IPS-15b (cell line): Measurements from ENCODE around the gene WBP1L.
"Not testable (repeated sequence)": the region's sequence is repeated elsewhere in the genome, so short reads cannot be mapped to it uniquely, and the experiment has no call there.

ENCODE experiments used
- H3K27me3 ChIP-seq: one replicate; pipeline ENCODE4 v1.6.1; 2013; ENCODE audit warnings: low read length; ENCODE audit not compliant: control insufficient read depth, insufficient read depth
- H3K36me3 ChIP-seq: one replicate; pipeline ENCODE4 v1.6.1; 2013; ENCODE audit warnings: low read length; ENCODE audit not compliant: control insufficient read depth, insufficient read depth
- H3K4me1 ChIP-seq: one replicate; pipeline ENCODE4 v1.6.1; 2013; ENCODE audit warnings: mild to moderate bottlenecking, low read length; ENCODE audit not compliant: control insufficient read depth, insufficient read depth
- H3K4me3 ChIP-seq: one replicate; pipeline ENCODE4 v1.5.1; 2013; ENCODE audit warnings: low read depth, low read length
- H3K9ac ChIP-seq: one replicate; pipeline ENCODE4 v1.6.1; 2013; ENCODE audit warnings: low read depth, mild to moderate bottlenecking, low read length
- H3K9me3 ChIP-seq: one replicate; pipeline ENCODE4 v1.6.1; 2013; ENCODE audit warnings: mild to moderate bottlenecking, low read length; ENCODE audit not compliant: control insufficient read depth, insufficient read depth

Gene WBP1L

DNA sequence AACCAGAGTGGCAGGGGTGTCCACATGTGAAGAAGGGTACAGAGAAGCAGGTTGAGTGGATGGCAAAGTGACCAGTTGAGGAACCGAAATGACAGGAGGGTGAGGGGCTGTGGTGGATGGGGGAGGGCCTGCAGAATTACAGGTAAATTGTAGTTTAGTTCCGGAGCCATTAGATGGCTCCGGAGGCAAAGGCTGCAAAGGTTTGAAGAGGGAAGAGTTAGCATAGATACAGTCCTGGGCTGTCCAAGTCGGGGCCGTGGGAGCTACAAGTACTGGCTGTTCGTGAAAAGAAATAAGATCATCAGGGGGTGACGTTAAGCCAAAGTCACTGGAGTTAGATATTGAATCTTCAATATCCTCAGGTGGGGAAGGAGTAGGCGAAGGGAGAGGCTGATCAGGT, 99.4 kb downstream of the WBP1L start:
- H3K4me3 ChIP-seq, H3K4me1 ChIP-seq, H3K36me3 ChIP-seq, H3K27me3 ChIP-seq, H3K9ac ChIP-seq, H3K9me3 ChIP-seq: not testable (repeated sequence)

- not testable (repeated sequence) for H3K36me3 ChIP-seq, H3K9me3 ChIP-seq, H3K4me1 ChIP-seq, H3K4me3 ChIP-seq, H3K27me3 ChIP-seq, H3K9ac ChIP-seq
Measured at GRCh38 chr10:102844190-102844776, 100.5 kb downstream of the WBP1L start.

GRCh38 chr10:102845352-102845902, 101.7 kb downstream of the WBP1L start:
- H3K9ac ChIP-seq: no peak overlapping the region
- no peaks in the 10 kb centered on the region for H3K27me3 ChIP-seq
- no peaks in the 10 kb centered on the region for H3K9me3 ChIP-seq
- no peaks in the 10 kb centered on the region for H3K36me3 ChIP-seq
- H3K4me3 ChIP-seq: no peak overlapping the region
- no peaks in the 10 kb centered on the region for H3K4me1 ChIP-seq

DNA sequence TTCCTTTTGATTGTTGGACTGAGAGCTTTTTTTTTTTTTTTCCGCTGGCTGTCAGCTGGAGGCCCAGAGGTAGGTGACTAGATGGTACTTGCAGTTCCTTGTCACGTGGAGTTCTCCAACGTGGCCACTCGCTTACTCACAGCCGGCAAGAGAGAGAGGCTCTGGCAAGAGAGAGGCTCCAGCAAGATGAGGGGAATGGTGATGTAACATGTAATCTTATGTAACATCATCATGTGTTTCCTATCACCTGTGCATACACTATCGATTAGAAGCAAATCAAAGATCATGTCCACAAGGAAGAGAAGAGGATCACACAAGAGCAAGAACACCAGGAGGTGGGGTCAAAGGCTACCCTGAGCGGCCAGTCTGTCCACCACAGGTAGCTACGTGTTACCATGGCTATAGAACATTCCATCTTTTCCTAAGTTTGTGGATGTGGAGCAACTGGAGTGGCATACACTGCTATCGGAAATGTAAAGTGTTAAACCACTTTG, 106.3 kb downstream of the WBP1L start:
- Histone ChIP-seq H3K9ac (no peak overlapping the region), H3K36me3 (no peaks in the 10 kb centered on the region), H3K27me3 (no peaks in the 10 kb centered on the region), H3K4me3 (no peak overlapping the region), H3K4me1 (no peaks in the 10 kb centered on the region), H3K9me3 (no peaks in the 10 kb centered on the region)

GRCh38 chr10:102853237-102853636, 109.5 kb downstream of the WBP1L start:
- not testable (repeated sequence) for H3K27me3 ChIP-seq, H3K4me1 ChIP-seq, H3K9ac ChIP-seq, H3K9me3 ChIP-seq, H3K4me3 ChIP-seq, H3K36me3 ChIP-seq

- not testable (repeated sequence) for H3K4me3 ChIP-seq, H3K9me3 ChIP-seq, H3K4me1 ChIP-seq, H3K27me3 ChIP-seq, H3K9ac ChIP-seq, H3K36me3 ChIP-seq
Measured at GRCh38 chr10:102855731-102856436, 112.1 kb downstream of the WBP1L start.

GRCh38 chr10:102856758-102857424, 113.1 kb downstream of the WBP1L start:
- Histone ChIP-seq H3K4me1 (peaks cover 4% of the 10 kb centered on the region), H3K27me3 (no peaks in the 10 kb centered on the region), H3K4me3 (no peak overlapping the region), H3K9me3 (no peaks in the 10 kb centered on the region), H3K36me3 (no peaks in the 10 kb centered on the region), H3K9ac (no peak overlapping the region)

DNA sequence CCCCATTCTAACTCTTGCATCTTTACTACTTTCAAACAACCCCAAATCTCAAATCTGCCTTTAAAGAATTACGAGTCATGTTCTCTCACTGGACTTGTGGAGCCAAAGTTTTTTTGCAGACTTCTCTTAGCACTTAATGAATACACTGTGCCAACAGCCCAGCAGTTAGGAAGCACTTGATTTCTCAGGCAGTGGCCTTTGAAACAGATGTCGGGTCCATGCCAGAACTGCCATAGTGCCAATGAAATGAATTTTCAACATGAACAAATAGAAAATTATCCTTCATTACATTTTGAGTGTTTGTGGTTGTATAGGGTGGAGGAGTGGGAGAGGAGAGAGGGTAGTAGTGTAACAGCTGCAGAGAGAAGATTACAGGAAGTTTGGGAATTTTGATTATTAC, 116.2 kb downstream of the WBP1L start:
- peaks cover 4% of the 10 kb centered on the region for H3K4me1 ChIP-seq
- no peak overlapping the region for H3K9ac ChIP-seq
- H3K36me3 ChIP-seq: no peaks in the 10 kb centered on the region
- H3K4me3 ChIP-seq: no peak overlapping the region
- H3K27me3 ChIP-seq: no peaks in the 10 kb centered on the region
- H3K9me3 ChIP-seq: no peaks in the 10 kb centered on the region

DNA sequence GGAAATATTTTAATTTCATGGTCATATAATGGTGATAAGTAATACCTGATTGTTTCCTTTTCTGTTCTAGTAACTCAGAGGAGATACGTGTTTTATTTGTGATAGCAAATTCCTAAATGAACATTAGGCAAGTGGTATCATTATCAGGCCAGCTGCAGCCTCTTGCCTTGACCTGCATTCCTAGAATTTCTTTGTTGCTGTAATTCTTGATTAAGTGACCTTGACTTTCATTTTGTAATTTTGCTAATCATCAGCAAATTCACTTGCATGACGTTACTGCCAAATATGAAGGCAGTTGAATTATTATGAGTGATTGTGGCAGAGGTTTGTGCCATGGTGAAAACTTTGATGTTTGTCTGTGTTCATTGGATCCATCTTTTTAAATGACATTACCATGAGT, 119.9 kb downstream of the WBP1L start:
- Histone ChIP-seq H3K4me1 (peaks cover under 1% of the 10 kb centered on the region), H3K4me3 (no peak overlapping the region), H3K36me3 (no peaks in the 10 kb centered on the region), H3K9me3 (no peaks in the 10 kb centered on the region), H3K27me3 (no peaks in the 10 kb centered on the region), H3K9ac (no peak overlapping the region)

- Histone ChIP-seq H3K4me1 (peaks cover 7% of the 10 kb centered on the region), H3K36me3 (no peaks in the 10 kb centered on the region), H3K27me3 (no peaks in the 10 kb centered on the region), H3K9ac (no peak overlapping the region), H3K9me3 (no peaks in the 10 kb centered on the region), H3K4me3 (no peak overlapping the region)
Measured at GRCh38 chr10:102865620-102866019, 121.9 kb downstream of the WBP1L start.
